ENCODE results near the gene FOXP1.

DNA sequence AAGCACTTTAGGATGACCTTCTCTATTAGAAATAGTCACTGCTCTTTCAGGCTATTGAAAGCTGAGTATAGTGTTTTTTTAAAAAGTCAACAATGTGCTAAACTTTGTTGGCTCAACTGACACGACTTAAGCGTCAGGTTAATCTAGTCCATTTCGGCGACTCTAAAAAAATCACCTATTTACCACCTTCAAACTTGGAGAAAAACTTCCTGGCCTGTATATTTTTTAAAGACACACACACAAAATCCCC is 517.8 kb downstream of the FOXP1 start:
- TF ChIP-seq, protein P1, sequence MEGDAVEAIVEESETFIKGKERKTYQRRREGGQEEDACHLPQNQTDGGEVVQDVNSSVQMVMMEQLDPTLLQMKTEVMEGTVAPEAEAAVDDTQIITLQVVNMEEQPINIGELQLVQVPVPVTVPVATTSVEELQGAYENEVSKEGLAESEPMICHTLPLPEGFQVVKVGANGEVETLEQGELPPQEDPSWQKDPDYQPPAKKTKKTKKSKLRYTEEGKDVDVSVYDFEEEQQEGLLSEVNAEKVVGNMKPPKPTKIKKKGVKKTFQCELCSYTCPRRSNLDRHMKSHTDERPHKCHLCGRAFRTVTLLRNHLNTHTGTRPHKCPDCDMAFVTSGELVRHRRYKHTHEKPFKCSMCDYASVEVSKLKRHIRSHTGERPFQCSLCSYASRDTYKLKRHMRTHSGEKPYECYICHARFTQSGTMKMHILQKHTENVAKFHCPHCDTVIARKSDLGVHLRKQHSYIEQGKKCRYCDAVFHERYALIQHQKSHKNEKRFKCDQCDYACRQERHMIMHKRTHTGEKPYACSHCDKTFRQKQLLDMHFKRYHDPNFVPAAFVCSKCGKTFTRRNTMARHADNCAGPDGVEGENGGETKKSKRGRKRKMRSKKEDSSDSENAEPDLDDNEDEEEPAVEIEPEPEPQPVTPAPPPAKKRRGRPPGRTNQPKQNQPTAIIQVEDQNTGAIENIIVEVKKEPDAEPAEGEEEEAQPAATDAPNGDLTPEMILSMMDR (conservative IDR thresholded peaks at IDR 0.05 in 1 of 2, IDR thresholded peaks at IDR 0.05 in 1 of 2; ENCODE audit: low read depth in 1 of 2, low read length in 2 of 2): no peak
- no peak for TF ChIP-seq EZH2 (IDR thresholded peaks at IDR 0.05; ENCODE audit: low read length, missing control alignments)

Measured in fibroblast of lung (primary cell).